Duodenal mucosa (tissue), 2 donors: Measurements from ENCODE around the gene TMEM167A.

Experiments
- H3K27ac ChIP-seq: one replicate; pipeline ENCODE4 v1.7.0; 2013; ENCODE audit warnings: low read depth, low read length
- H3K27me3 ChIP-seq, 2 donors: one replicate each; pipeline ENCODE4 v1.7.0; 2013; ENCODE audit warnings: low read length in 2 of 2, control low read depth in 1 of 2; ENCODE audit not compliant: insufficient read depth in 2 of 2, control insufficient read depth in 1 of 2
- H3K36me3 ChIP-seq, 2 donors: one replicate each; pipeline ENCODE4 v1.7.0; 2013; ENCODE audit warnings: low read length in 2 of 2, control low read depth in 1 of 2; ENCODE audit not compliant: insufficient read depth in 2 of 2, control insufficient read depth in 1 of 2
- H3K4me1 ChIP-seq, 2 donors: one replicate each; pipeline ENCODE4 v1.7.0; 2013; ENCODE audit warnings: low read length in 2 of 2, control low read depth in 1 of 2; ENCODE audit not compliant: insufficient read depth in 2 of 2, control insufficient read depth in 1 of 2
- H3K4me3 ChIP-seq, 2 donors: one replicate each; pipeline ENCODE4 v1.7.0; 2013; ENCODE audit warnings: low read length in 2 of 2, low read depth in 1 of 2
- H3K9ac ChIP-seq, 2 donors: one replicate each; pipeline ENCODE4 v1.7.0; 2013; ENCODE audit warnings: low read length in 2 of 2, low read depth in 1 of 2
- H3K9me3 ChIP-seq, 2 donors: one replicate each; pipeline ENCODE4 v1.7.0; 2013; ENCODE audit warnings: low read length in 2 of 2, control low read depth in 1 of 2; ENCODE audit not compliant: control insufficient read depth in 1 of 2

TMEM167A gene

GRCh38 chr5:83025690-83026478 is 51.3 kb downstream of the TMEM167A start:
- Histone ChIP-seq H3K27ac (no peak overlapping the region), H3K4me1 (peaks cover 0 to 4% of the 10 kb centered on the region in 2 donors), H3K9ac (no peak overlapping the region), H3K9me3 (no peaks in the 10 kb centered on the region), H3K36me3 (no peaks in the 10 kb centered on the region), H3K4me3 (no peak overlapping the region), H3K27me3 (no peaks in the 10 kb centered on the region)

- H3K27me3 ChIP-seq = no peaks in the 10 kb centered on the region
- H3K4me3 ChIP-seq = no peak overlapping the region
- no peaks in the 10 kb centered on the region for H3K36me3 ChIP-seq
- no peak overlapping the region for H3K27ac ChIP-seq
- H3K4me1 ChIP-seq = no peaks in the 10 kb centered on the region
- H3K9me3 ChIP-seq = no peaks in the 10 kb centered on the region
- no peak overlapping the region for H3K9ac ChIP-seq
Measured at GRCh38 chr5:83022334-83022733, 54.9 kb downstream of the TMEM167A start.

- Histone ChIP-seq H3K36me3 (no peaks in the 10 kb centered on the region), H3K27ac (no peak overlapping the region), H3K4me1 (no peaks in the 10 kb centered on the region), H3K9ac (no peak overlapping the region), H3K4me3 (no peak overlapping the region), H3K9me3 (no peaks in the 10 kb centered on the region), H3K27me3 (no peaks in the 10 kb centered on the region)
Measured at GRCh38 chr5:83015676-83016075, 61.5 kb downstream of the TMEM167A start.

GRCh38 chr5:83011985-83012384 is 65.2 kb downstream of the TMEM167A start:
- no peak overlapping the region for H3K27ac ChIP-seq
- H3K4me3 ChIP-seq = no peak overlapping the region
- no peaks in the 10 kb centered on the region for H3K9me3 ChIP-seq
- no peak overlapping the region for H3K9ac ChIP-seq
- H3K4me1 ChIP-seq = no peaks in the 10 kb centered on the region
- no peaks in the 10 kb centered on the region for H3K36me3 ChIP-seq
- H3K27me3 ChIP-seq = no peaks in the 10 kb centered on the region

- H3K36me3 ChIP-seq = no peaks in the 10 kb centered on the region
- H3K27ac ChIP-seq = no peak overlapping the region
- no peaks in the 10 kb centered on the region for H3K9me3 ChIP-seq
- no peak overlapping the region for H3K9ac ChIP-seq
- no peak overlapping the region for H3K4me3 ChIP-seq
- no peaks in the 10 kb centered on the region for H3K27me3 ChIP-seq
- no peaks in the 10 kb centered on the region for H3K4me1 ChIP-seq
Measured at GRCh38 chr5:83009408-83009807, 67.8 kb downstream of the TMEM167A start.

GRCh38 chr5:83007755-83008154 is 69.4 kb downstream of the TMEM167A start:
- no peaks in the 10 kb centered on the region for H3K36me3 ChIP-seq
- no peak overlapping the region for H3K9ac ChIP-seq
- no peaks in the 10 kb centered on the region for H3K27me3 ChIP-seq
- H3K9me3 ChIP-seq = no peaks in the 10 kb centered on the region
- no peaks in the 10 kb centered on the region for H3K4me1 ChIP-seq
- H3K27ac ChIP-seq = no peak overlapping the region
- H3K4me3 ChIP-seq = no peak overlapping the region

- Histone ChIP-seq H3K27me3 (no peaks in the 10 kb centered on the region), H3K9ac (no peak overlapping the region)
Measured at GRCh38 chr5:83006683-83007283, 70.4 kb downstream of the TMEM167A start.

GRCh38 chr5:83003791-83004190 is 73.4 kb downstream of the TMEM167A start:
- H3K9me3 ChIP-seq = no peaks in the 10 kb centered on the region
- no peaks in the 10 kb centered on the region for H3K27me3 ChIP-seq
- H3K9ac ChIP-seq = no peak overlapping the region
- H3K4me3 ChIP-seq = no peak overlapping the region
- H3K4me1 ChIP-seq = no peaks in the 10 kb centered on the region
- no peaks in the 10 kb centered on the region for H3K36me3 ChIP-seq
- no peak overlapping the region for H3K27ac ChIP-seq

More at GRCh38 chr5:83006683-83007283, 70.4 kb downstream of the TMEM167A start:
- Histone ChIP-seq H3K9me3 (no peaks in the 10 kb centered on the region), H3K36me3 (no peaks in the 10 kb centered on the region), H3K4me1 (no peaks in the 10 kb centered on the region), H3K4me3 (no peak overlapping the region), H3K27ac (no peak overlapping the region)
